B cell (primary cell): ENCODE results near the gene CDCA8. TPM values are rescaled to one million over a fixed set of nuclear protein-coding genes. Genes with fewer than 3 reads are reported as not detected.

Experiments
- ATAC-seq: fragments of 200-7000 bp; cut with Tn5 transposase; one replicate; pipeline ENCODE4 v1.10.0; 2021; ENCODE audit warnings: low read depth, mild to moderate bottlenecking, moderate number of reproducible peaks, moderate library complexity
- CTCF ChIA-PET: fragments of 350-600 bp; sonication (Branson Sonifier 250); formaldehyde crosslinking; loops from one replicate; lab custom pipeline; 2021; ENCODE audit warnings: antibody characterized with exemption, inconsistent platforms; lab: Charles Lee
- POLR2A ChIA-PET: fragments of 350-600 bp; sonication (Branson Sonifier 250); formaldehyde crosslinking; loops from one replicate; lab custom pipeline; 2021; ENCODE audit warnings: antibody characterized with exemption; lab: Charles Lee
- DNase-seq: peaks from one replicate; pipeline ENCODE4 v3.0.0; 2013
- H2AFZ ChIP-seq: 2 replicates; pipeline ENCODE4 v1.6.1; 2012; ENCODE audit warnings: mild to moderate bottlenecking, low read depth, low read length; ENCODE audit not compliant: insufficient read depth, poor library complexity, severe bottlenecking
- H3K27ac ChIP-seq, 2 donors: 1 replicate in 1 of 2; 2 replicates in 1 of 2; pipeline ENCODE4 v1.5.1; 2012 to 2013; ENCODE audit warnings: low read length in 2 of 2, mild to moderate bottlenecking in 2 of 2, moderate library complexity in 1 of 2
- H3K27me3 ChIP-seq, 4 experiments: fragments of 200-600 bp in 1 of 4; sonication (generic) in 1 of 4; replicated peaks in 1 of 4; 1 replicate in 2 of 4; 2 replicates in 2 of 4; pipeline versions ENCODE4 v1.6.1 to v1.7.0; 2013 to 2016; ENCODE audit warnings: low read length in 3 of 4, mild to moderate bottlenecking in 2 of 4, mixed read lengths in 1 of 4, moderate library complexity in 1 of 4; ENCODE audit not compliant: insufficient read depth in 4 of 4, control insufficient read depth in 3 of 4; ENCODE audit errors: control extremely low read depth in 1 of 4
- H3K36me3 ChIP-seq, 2 experiments: replicated peaks in 1 of 2; 1 replicate in 1 of 2; 2 replicates in 1 of 2; pipeline versions ENCODE4 v1.6.1 to v1.7.1; 2013; ENCODE audit warnings: low read length in 1 of 2; ENCODE audit not compliant: insufficient read depth in 2 of 2, control insufficient read depth in 1 of 2; ENCODE audit errors: control extremely low read depth in 1 of 2, extremely low read depth in 1 of 2
- H3K4me1 ChIP-seq, 2 donors: fragments of 200-600 bp in 1 of 2; sonication (generic) in 1 of 2; 1 replicate in 1 of 2; 2 replicates in 1 of 2; pipeline versions ENCODE4 v1.5.1 to v1.6.1; 2013 to 2017; ENCODE audit warnings: low read length in 2 of 2; ENCODE audit not compliant: control insufficient read depth in 2 of 2, insufficient read depth in 2 of 2
- H3K4me2 ChIP-seq: replicated peaks from 2 replicates; pipeline ENCODE3; 2012; ENCODE audit warnings: mild to moderate bottlenecking, low read depth, low read length; ENCODE audit not compliant: poor library complexity, severe bottlenecking
- H3K4me3 ChIP-seq, 5 experiments: fragments of 200-600 bp in 1 of 5; sonication (generic) in 1 of 5; 1 replicate in 3 of 5; 2 replicates in 2 of 5; pipeline versions ENCODE4 v1.5.1 to v1.7.0; 2011 to 2016; ENCODE audit warnings: low read length in 4 of 5, mild to moderate bottlenecking in 4 of 5, low read depth in 2 of 5, control low read depth in 1 of 5, moderate library complexity in 1 of 5; ENCODE audit not compliant: insufficient read depth in 1 of 5; ENCODE audit errors: control extremely low read depth in 1 of 5, extremely low read depth in 1 of 5
- H3K79me2 ChIP-seq: fragments of 200-600 bp; sonication (generic); one replicate; pipeline ENCODE4 v1.6.0; 2016; ENCODE audit warnings: low read length; ENCODE audit not compliant: control insufficient read depth, insufficient read depth
- H3K9ac ChIP-seq: fragments of 200-600 bp; sonication (generic); 2 replicates; pipeline ENCODE4 v1.6.1; 2017; ENCODE audit warnings: mild to moderate bottlenecking, low read length, moderate library complexity
- H3K9me3 ChIP-seq, 3 donors: one replicate each; pipeline versions ENCODE4 v1.6.1 to v1.7.1; 2013; ENCODE audit warnings: low read length in 2 of 3; ENCODE audit not compliant: control insufficient read depth in 2 of 3, insufficient read depth in 1 of 3; ENCODE audit errors: control extremely low read depth in 1 of 3
- H4K20me1 ChIP-seq: 2 replicates; pipeline ENCODE4 v1.6.0; 2012; ENCODE audit warnings: mild to moderate bottlenecking, low read length; ENCODE audit not compliant: insufficient read depth, control insufficient read depth, poor library complexity, severe bottlenecking
- H3K27ac Mint-ChIP-seq: one replicate; pipeline ENCODE4 v1.8.0; 2021; ENCODE audit warnings: mixed read lengths
- H3K27me3 Mint-ChIP-seq: one replicate; pipeline ENCODE4 v1.8.0; 2021; ENCODE audit warnings: mixed read lengths
- H3K4me1 Mint-ChIP-seq: one replicate; pipeline ENCODE4 v1.8.0; 2021; ENCODE audit warnings: mixed read lengths
- H3K4me3 Mint-ChIP-seq: one replicate; pipeline ENCODE4 v1.8.0; 2021; ENCODE audit warnings: mixed read lengths
- H3K9me3 Mint-ChIP-seq: one replicate; pipeline ENCODE4 v1.8.0; 2022; ENCODE audit warnings: mixed read lengths; ENCODE audit not compliant: insufficient read depth
- CTCF ChIP-seq: fragments of 200-600 bp; IDR thresholded peaks from one replicate; pipeline ENCODE4 v1.8.0; 2022; ENCODE audit warnings: antibody characterized with exemption, mild to moderate bottlenecking
- EZH2 ChIP-seq: IDR thresholded peaks from 2 replicates; pipeline ENCODE4 v1.6.1; 2012; ENCODE audit warnings: borderline replicate concordance, low read depth, mild to moderate bottlenecking, moderate library complexity, low read length; ENCODE audit not compliant: insufficient read depth, poor library complexity, severe bottlenecking
- WGBS: methylation state at CpG from one replicate; pipeline ENCODE4 v1.1.5; 2013; ENCODE audit warnings: missing lambda C conversion rate; ENCODE audit not compliant: insufficient coverage; 5-methylcytosine and 5-hydroxymethylcytosine counted together
- intact Hi-C: fragments of 100-400 bp; cut with micrococcal nuclease; formaldehyde crosslinking; loops from one replicate; pipeline ENCODE4 v1.10.0; 2022
- polyA plus RNA-seq: library from polyadenylated mRNA; depleted of rRNA; stranded (reverse); fragments of >200 nt; gene quantifications from 2 replicates; pipeline ENCODE4 v1.2.3, GENCODE V29; 2012
- total RNA-seq, 2 donors: library from RNA; stranded (reverse); fragments of 120-200 nt in 1 of 2; gene quantifications; 1 replicate in 1 of 2; 2 replicates in 1 of 2; pipeline versions ENCODE4 v1.2.3 to v1.2.4, GENCODE V29; 2013 to 2022

CDCA8 gene
- total and polyA plus RNA-seq, 2 donors (not counting 1 experiment from before 2014, with no cell fraction given), result 1.3 to 1.6 TPM

GRCh38 chr1:37725851-37726613 is 33.7 kb downstream of the CDCA8 start:
- Histone ChIP-seq H3K27ac (no peak overlapping the region), H2AFZ (no peak overlapping the region), H3K4me2 (no peak overlapping the region), H3K79me2 (no peaks in the 10 kb centered on the region), H3K27me3 (no peaks in the 10 kb centered on the region), H3K9me3 (no peaks in the 10 kb centered on the region), H3K4me1 (no peaks in the 10 kb centered on the region), H3K9ac (no peak overlapping the region), H4K20me1 (no peaks in the 10 kb centered on the region), H3K4me3 (no peak overlapping the region), H3K36me3 (no peaks in the 10 kb centered on the region)
- no peak overlapping the region for H3K27ac Mint-ChIP-seq
- peaks cover 38% of the 10 kb centered on the region for H3K27me3 Mint-ChIP-seq
- ATAC-seq (no peak), DNase-seq (no peak)
- no peaks in the 10 kb centered on the region for H3K4me1 Mint-ChIP-seq
- WGBS, result 77% methylated on average over 14 of the region's 14 CpGs
- intact Hi-C loops, result no loop called here
- ChIA-PET CTCF (no interaction called here), POLR2A (no interaction called here)
- no peaks in the 10 kb centered on the region for H3K9me3 Mint-ChIP-seq
- no peak for TF ChIP-seq CTCF
- no peak for TF ChIP-seq EZH2
- H3K4me3 Mint-ChIP-seq, result no peak overlapping the region

DNA sequence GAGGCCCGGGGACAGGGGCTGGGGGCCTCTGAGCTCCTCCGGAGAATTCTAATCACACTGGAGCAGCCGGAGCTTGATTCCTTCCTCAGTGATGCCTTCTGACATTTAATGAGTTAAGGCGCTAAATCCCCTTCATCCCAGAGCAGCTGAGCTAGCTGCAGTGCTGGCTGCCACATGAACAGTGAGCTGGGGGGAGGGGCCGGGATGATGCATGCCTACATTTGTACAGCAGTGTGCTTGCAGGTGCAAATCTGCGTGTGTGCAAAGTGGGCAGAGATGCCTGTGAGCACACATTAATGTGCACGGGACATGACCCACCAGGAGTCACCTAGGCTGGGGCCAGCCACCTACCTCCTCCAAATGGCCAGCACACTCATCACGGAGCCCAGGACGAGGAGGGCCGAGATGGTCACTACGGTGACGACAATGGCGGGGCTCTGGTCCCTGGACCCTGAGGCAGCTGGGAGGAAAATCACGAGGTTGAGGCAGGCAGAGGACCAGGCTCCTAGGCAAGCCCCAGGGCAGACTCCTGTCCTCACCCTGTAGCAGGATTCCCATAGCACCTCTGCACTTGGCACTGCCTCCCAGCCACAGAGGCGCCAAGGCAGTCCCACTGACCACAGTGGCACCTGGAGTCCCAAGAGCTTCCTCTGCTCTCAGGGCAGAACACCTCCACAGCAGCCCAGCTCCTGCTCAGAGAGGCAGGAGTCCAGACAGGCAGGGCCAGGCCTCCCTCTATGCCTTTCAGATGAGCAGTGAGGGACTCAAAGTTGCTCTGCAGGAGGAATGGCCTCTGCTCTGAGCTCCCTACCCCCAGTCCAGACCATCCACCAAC is 34.7 kb downstream of the CDCA8 start:
- Histone ChIP-seq H3K4me2 (no peak overlapping the region), H3K27me3 (no peaks in the 10 kb centered on the region), H3K4me1 (no peaks in the 10 kb centered on the region), H3K36me3 (no peaks in the 10 kb centered on the region), H3K27ac (no peak overlapping the region), H3K79me2 (no peaks in the 10 kb centered on the region), H4K20me1 (no peaks in the 10 kb centered on the region), H3K9me3 (no peaks in the 10 kb centered on the region), H3K4me3 (no peak overlapping the region), H2AFZ (no peak overlapping the region), H3K9ac (no peak overlapping the region)
- no peak overlapping the region for H3K4me3 Mint-ChIP-seq
- TF ChIP-seq CTCF (no peak), EZH2 (no peak)
- peaks cover 38% of the 10 kb centered on the region for H3K27me3 Mint-ChIP-seq
- ChIA-PET CTCF (no interaction called here), POLR2A (no interaction called here)
- H3K4me1 Mint-ChIP-seq, result no peaks in the 10 kb centered on the region
- ATAC-seq (no peak), DNase-seq (no peak)
- WGBS, result 68% methylated on average over 14 of the region's 15 CpGs
- H3K9me3 Mint-ChIP-seq, result no peaks in the 10 kb centered on the region
- intact Hi-C loops, result no loop called here
- H3K27ac Mint-ChIP-seq, result no peak overlapping the region
